ENCODE data around the gene AMN1. TPM values are rescaled to one million over a fixed set of nuclear protein-coding genes. Genes with fewer than 3 reads are reported as not detected.
A peak's percentile ranks its signal among the peaks of the same experiment; 100 is the strongest.

The AMN1 gene
- total RNA-seq, 1 donor from 2014 or later = 3.9 TPM

- no peaks in the 10 kb centered on the region for H3K27me3 Mint-ChIP-seq (ENCODE audit: low read depth, unreplicated experiment)
- H3K36me3 ChIP-seq (ENCODE audit: insufficient read depth, low read length) = no peaks in the 10 kb centered on the region
These were observed 418 bp downstream of the AMN1 start for GRCh38 chr12:31728289-31728916.

GRCh38 chr12:31727192-31727591 lies 1.6 kb downstream of the AMN1 start:
- Mint-ChIP-seq H3K4me3 (ENCODE audit: unreplicated experiment) (peak overlapping the region; percentile 34), H3K9me3 (ENCODE audit: unreplicated experiment) (peaks cover 4% of the 10 kb centered on the region), H3K36me3 (ENCODE audit: low read depth, unreplicated experiment) (peaks cover 4% of the 10 kb centered on the region), H3K27me3 (ENCODE audit: low read depth, unreplicated experiment) (no peaks in the 10 kb centered on the region), H3K4me1 (ENCODE audit: low read depth, unreplicated experiment) (peaks cover 6% of the 10 kb centered on the region), H3K27ac (ENCODE audit: unreplicated experiment) (no peak overlapping the region)
- H4K20me1 ChIP-seq (ENCODE audit: insufficient read depth, low read length) = no peaks in the 10 kb centered on the region
- FAIRE-seq (no peak), DNase-seq (ENCODE audit: low read depth) (no peak)
- H3K4me1 ChIP-seq (ENCODE audit: insufficient read depth, low read length) = peaks cover 15% of the 10 kb centered on the region
- no peak overlapping the region for H3K4me2 ChIP-seq (ENCODE audit: low read length)
- no peak overlapping the region for H3K27ac ChIP-seq (ENCODE audit: low read depth, low read length)
- no peak overlapping the region for H3K4me3 ChIP-seq (ENCODE audit: insufficient read depth, low read depth, low read length)
- no peaks in the 10 kb centered on the region for H3K36me3 ChIP-seq (ENCODE audit: insufficient read depth, low read length)
- H3K79me2 ChIP-seq (ENCODE audit: insufficient read depth, low read length) = peaks cover 7% of the 10 kb centered on the region
- H2AFZ ChIP-seq (ENCODE audit: low read depth, low read length) = no peak overlapping the region
- no peaks in the 10 kb centered on the region for H3K9me3 ChIP-seq (ENCODE audit: insufficient read depth, low read depth, low read length)
- TF ChIP-seq CTCF (IDR thresholded peaks at IDR 0.05; ENCODE audit: insufficient read depth, low read depth, low read length) (no peak), EZH2 (IDR thresholded peaks at IDR 0.05; ENCODE audit: insufficient read depth, low read length) (no peak)
- H3K9ac ChIP-seq (ENCODE audit: low read length) = no peak overlapping the region
- no peaks in the 10 kb centered on the region for H3K27me3 ChIP-seq (ENCODE audit: insufficient read depth, low read length)

More at GRCh38 chr12:31728289-31728916, 418 bp downstream of the AMN1 start:
- H3K36me3 Mint-ChIP-seq (ENCODE audit: low read depth, unreplicated experiment) = peaks cover 2% of the 10 kb centered on the region
- H3K27me3 ChIP-seq (ENCODE audit: insufficient read depth, low read length) = no peaks in the 10 kb centered on the region
- peak overlapping the region; percentile 98 for H3K4me3 Mint-ChIP-seq (ENCODE audit: unreplicated experiment)
- TF ChIP-seq CTCF (IDR thresholded peaks at IDR 0.05; ENCODE audit: insufficient read depth, low read depth, low read length) = no peak
- TF ChIP-seq EZH2 (IDR thresholded peaks at IDR 0.05; ENCODE audit: insufficient read depth, low read length) = no peak
- peaks cover 4% of the 10 kb centered on the region for H3K9me3 Mint-ChIP-seq (ENCODE audit: unreplicated experiment)
- FAIRE-seq (no peak), DNase-seq (ENCODE audit: low read depth) (no peak)
- peak overlapping the region; percentile 98 for H3K27ac Mint-ChIP-seq (ENCODE audit: unreplicated experiment)
- peaks cover 7% of the 10 kb centered on the region for H3K79me2 ChIP-seq (ENCODE audit: insufficient read depth, low read length)
- H3K9me3 ChIP-seq (ENCODE audit: insufficient read depth, low read depth, low read length) = no peaks in the 10 kb centered on the region
- H3K4me3 ChIP-seq (ENCODE audit: insufficient read depth, low read depth, low read length) = peak overlapping the region; percentile 80
- H3K4me1 Mint-ChIP-seq (ENCODE audit: low read depth, unreplicated experiment) = peaks cover 11% of the 10 kb centered on the region
- H3K4me1 ChIP-seq (ENCODE audit: insufficient read depth, low read length) = peaks cover 25% of the 10 kb centered on the region
- peak overlapping the region; percentile 88 for H3K9ac ChIP-seq (ENCODE audit: low read length)
- peak overlapping the region; percentile 90 for H3K27ac ChIP-seq (ENCODE audit: low read depth, low read length)
- H4K20me1 ChIP-seq (ENCODE audit: insufficient read depth, low read length) = no peaks in the 10 kb centered on the region
- H3K4me2 ChIP-seq (ENCODE audit: low read length) = peak overlapping the region; percentile 89
- peak overlapping the region; percentile 81 for H2AFZ ChIP-seq (ENCODE audit: low read depth, low read length)

DNA sequence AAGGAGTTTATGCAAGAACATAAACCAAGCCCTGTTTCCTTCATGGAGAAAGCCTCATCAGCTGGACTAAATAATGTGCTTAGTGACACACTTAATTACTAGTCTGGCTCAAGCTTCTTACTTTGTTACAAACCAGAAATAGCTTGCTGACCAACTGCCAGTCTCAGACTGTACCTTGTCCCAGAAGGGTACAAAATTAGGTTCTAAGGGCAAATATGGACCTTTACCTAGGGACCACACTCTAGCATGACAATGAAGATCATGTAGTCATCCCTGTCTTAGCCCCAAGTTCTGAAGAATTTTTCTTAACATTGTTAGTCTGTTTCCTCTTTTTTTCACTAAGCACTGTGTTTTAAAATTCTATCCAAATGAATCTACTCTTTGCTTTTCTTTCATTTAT lies 2.2 kb downstream of the AMN1 start:
- H3K9ac ChIP-seq (ENCODE audit: low read length) = no peak overlapping the region
- H2AFZ ChIP-seq (ENCODE audit: low read depth, low read length) = no peak overlapping the region
- Mint-ChIP-seq H3K27me3 (ENCODE audit: low read depth, unreplicated experiment) (no peaks in the 10 kb centered on the region), H3K9me3 (ENCODE audit: unreplicated experiment) (peaks cover 4% of the 10 kb centered on the region), H3K27ac (ENCODE audit: unreplicated experiment) (no peak overlapping the region), H3K4me1 (ENCODE audit: low read depth, unreplicated experiment) (peaks cover under 1% of the 10 kb centered on the region), H3K36me3 (ENCODE audit: low read depth, unreplicated experiment) (peaks cover 4% of the 10 kb centered on the region), H3K4me3 (ENCODE audit: unreplicated experiment) (no peak overlapping the region)
- FAIRE-seq = no peak
- H4K20me1 ChIP-seq (ENCODE audit: insufficient read depth, low read length) = no peaks in the 10 kb centered on the region
- H3K27ac ChIP-seq (ENCODE audit: low read depth, low read length) = no peak overlapping the region
- H3K4me3 ChIP-seq (ENCODE audit: insufficient read depth, low read depth, low read length) = no peak overlapping the region
- DNase-seq (ENCODE audit: low read depth) = no peak
- no peaks in the 10 kb centered on the region for H3K36me3 ChIP-seq (ENCODE audit: insufficient read depth, low read length)
- no peak overlapping the region for H3K4me2 ChIP-seq (ENCODE audit: low read length)
- peaks cover 7% of the 10 kb centered on the region for H3K79me2 ChIP-seq (ENCODE audit: insufficient read depth, low read length)
- no peak for TF ChIP-seq CTCF (IDR thresholded peaks at IDR 0.05; ENCODE audit: insufficient read depth, low read depth, low read length)
- no peak for TF ChIP-seq EZH2 (IDR thresholded peaks at IDR 0.05; ENCODE audit: insufficient read depth, low read length)
- H3K27me3 ChIP-seq (ENCODE audit: insufficient read depth, low read length) = no peaks in the 10 kb centered on the region
- H3K9me3 ChIP-seq (ENCODE audit: insufficient read depth, low read depth, low read length) = no peaks in the 10 kb centered on the region
- peaks cover 11% of the 10 kb centered on the region for H3K4me1 ChIP-seq (ENCODE audit: insufficient read depth, low read length)
